ENCODE data around the gene MLLT3.

Gene MLLT3

DNA sequence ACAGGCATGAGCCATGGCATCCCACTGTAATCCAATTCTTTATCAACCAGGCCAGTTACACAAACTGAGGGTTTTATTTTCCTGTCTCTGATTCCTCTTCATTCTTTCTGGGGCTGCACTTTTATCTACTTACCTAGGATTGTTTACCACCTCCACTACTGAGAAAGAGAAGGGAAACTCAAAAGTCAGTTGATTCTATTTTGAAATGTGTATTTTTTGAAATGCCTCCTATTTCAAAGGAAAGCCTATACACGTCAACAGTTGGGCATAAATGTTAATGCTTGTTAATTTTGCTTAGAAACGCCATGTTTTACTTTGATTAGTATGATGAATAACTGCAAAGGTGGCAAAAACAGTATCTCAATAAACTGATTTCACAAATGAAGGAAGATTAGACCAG is 92.5 kb downstream of the MLLT3 start:
- H3K4me3 ChIP-seq (ENCODE audit: low read depth, low read length) = no peak overlapping the region
- TF ChIP-seq, protein P1, sequence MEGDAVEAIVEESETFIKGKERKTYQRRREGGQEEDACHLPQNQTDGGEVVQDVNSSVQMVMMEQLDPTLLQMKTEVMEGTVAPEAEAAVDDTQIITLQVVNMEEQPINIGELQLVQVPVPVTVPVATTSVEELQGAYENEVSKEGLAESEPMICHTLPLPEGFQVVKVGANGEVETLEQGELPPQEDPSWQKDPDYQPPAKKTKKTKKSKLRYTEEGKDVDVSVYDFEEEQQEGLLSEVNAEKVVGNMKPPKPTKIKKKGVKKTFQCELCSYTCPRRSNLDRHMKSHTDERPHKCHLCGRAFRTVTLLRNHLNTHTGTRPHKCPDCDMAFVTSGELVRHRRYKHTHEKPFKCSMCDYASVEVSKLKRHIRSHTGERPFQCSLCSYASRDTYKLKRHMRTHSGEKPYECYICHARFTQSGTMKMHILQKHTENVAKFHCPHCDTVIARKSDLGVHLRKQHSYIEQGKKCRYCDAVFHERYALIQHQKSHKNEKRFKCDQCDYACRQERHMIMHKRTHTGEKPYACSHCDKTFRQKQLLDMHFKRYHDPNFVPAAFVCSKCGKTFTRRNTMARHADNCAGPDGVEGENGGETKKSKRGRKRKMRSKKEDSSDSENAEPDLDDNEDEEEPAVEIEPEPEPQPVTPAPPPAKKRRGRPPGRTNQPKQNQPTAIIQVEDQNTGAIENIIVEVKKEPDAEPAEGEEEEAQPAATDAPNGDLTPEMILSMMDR (IDR thresholded peaks at IDR 0.05; ENCODE audit: low read depth, low read length) = no peak

- TF ChIP-seq, protein P1 (IDR thresholded peaks at IDR 0.05; ENCODE audit: low read depth, low read length) = no peak
- H3K4me3 ChIP-seq (ENCODE audit: low read depth, low read length) = no peak overlapping the region
Measured at GRCh38 chr9:20528253-20528652, 94.0 kb downstream of the MLLT3 start.

- TF ChIP-seq, protein P1 (IDR thresholded peaks at IDR 0.05; ENCODE audit: low read depth, low read length) = peak; percentile 9; the same call in 1 of the 2 replicates
- no peak overlapping the region for H3K4me3 ChIP-seq (ENCODE audit: low read depth, low read length)
Measured at GRCh38 chr9:20526500-20527319, 95.6 kb downstream of the MLLT3 start.

- TF ChIP-seq, protein P1 (IDR thresholded peaks at IDR 0.05; ENCODE audit: low read depth, low read length) = peak; percentile 28; the same call in 1 of the 2 replicates
- no peak overlapping the region for H3K4me3 ChIP-seq (ENCODE audit: low read depth, low read length)
Measured at GRCh38 chr9:20524776-20525175, 97.5 kb downstream of the MLLT3 start.

- TF ChIP-seq, protein P1 (IDR thresholded peaks at IDR 0.05; ENCODE audit: low read depth, low read length) = no peak
- H3K4me3 ChIP-seq (ENCODE audit: low read depth, low read length) = no peak overlapping the region
Measured at GRCh38 chr9:20518737-20519136, 103.6 kb downstream of the MLLT3 start.

DNA sequence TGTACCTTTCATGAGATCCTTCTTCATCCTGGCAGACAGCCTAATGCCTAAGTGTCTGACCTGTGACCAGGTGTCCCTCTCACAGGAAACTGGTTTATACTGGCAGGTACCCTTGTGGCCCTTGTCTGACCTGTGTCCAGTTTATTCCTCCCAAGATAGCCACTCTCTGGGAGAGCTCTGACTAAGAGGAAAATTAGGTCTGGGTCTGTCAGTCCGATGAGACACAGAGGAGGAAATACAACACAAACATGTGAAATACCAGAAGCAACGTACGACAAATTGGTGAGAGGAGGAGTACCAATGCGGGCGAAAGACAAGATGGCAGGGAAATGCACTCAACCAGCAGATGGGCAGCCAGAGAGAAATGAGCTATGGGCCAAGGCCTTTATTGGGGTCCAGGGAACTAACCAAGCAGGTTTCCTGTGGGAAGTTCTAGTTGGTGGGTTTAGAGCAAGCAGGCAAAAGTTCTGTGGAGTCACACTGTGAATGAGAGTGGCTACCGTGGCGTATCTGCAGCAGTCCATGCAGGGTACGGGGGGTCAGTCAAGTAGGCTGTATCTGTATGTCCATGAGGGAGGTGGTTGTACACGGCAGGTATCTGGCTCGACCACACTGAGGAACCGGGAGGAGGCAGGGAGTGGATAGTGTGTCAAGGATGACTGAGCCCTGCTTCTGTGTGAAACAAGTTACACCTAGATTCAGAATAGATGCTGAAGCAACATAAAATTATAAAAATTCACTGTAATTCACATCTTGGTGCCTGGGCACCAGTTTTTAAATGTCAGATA is 109.0 kb downstream of the MLLT3 start:
- no peak overlapping the region for H3K4me3 ChIP-seq (ENCODE audit: low read depth, low read length)
- TF ChIP-seq, protein P1 (IDR thresholded peaks at IDR 0.05; ENCODE audit: low read depth, low read length) = no peak

- TF ChIP-seq, protein P1 (IDR thresholded peaks at IDR 0.05; ENCODE audit: low read depth, low read length) = no peak
- H3K4me3 ChIP-seq (ENCODE audit: low read depth, low read length) = no peak overlapping the region
Measured at GRCh38 chr9:20512636-20513035, 109.7 kb downstream of the MLLT3 start.

Data from WI38 (cell line).